ENCODE data around the gene TRMT44. TPM values are rescaled to one million over a fixed set of nuclear protein-coding genes. Genes with fewer than 3 reads are reported as not detected.

Gene TRMT44
- total RNA-seq, 1 donor from 2014 or later = 23.9 TPM

- intact Hi-C loops (cut with DNase I) = no loop called here
- DNase-seq (no peak), ATAC-seq (no peak)
- TF ChIP-seq CTCF (IDR thresholded peaks at IDR 0.05) = no peak
- no peaks in the 10 kb centered on the region for H3K9me3 ChIP-seq
- no peaks in the 10 kb centered on the region for H3K36me3 ChIP-seq
- H3K27me3 ChIP-seq (ENCODE audit: low read depth) = no peaks in the 10 kb centered on the region
- peaks cover 85% of the 10 kb centered on the region for H3K4me1 ChIP-seq
- H3K4me3 ChIP-seq = peak overlapping the region; percentile 100
- peak overlapping the region; percentile 98 for H3K27ac ChIP-seq
Measured at GRCh38 chr4:8438743-8439142, 1.8 kb upstream of the TRMT44 start.

- intact Hi-C loops (cut with DNase I) = no loop called here
- DNase-seq (no peak), ATAC-seq (peak in 1 of 2 donors; percentile 11)
- Histone ChIP-seq H3K36me3 (no peaks in the 10 kb centered on the region), H3K27ac (peak overlapping the region; percentile 98), H3K27me3 (ENCODE audit: low read depth) (no peaks in the 10 kb centered on the region), H3K4me3 (peak overlapping the region; percentile 100), H3K9me3 (no peaks in the 10 kb centered on the region), H3K4me1 (peaks cover 82% of the 10 kb centered on the region)
- no peak for TF ChIP-seq CTCF (IDR thresholded peaks at IDR 0.05)
Measured at GRCh38 chr4:8439168-8439567, 1.4 kb upstream of the TRMT44 start.

GRCh38 chr4:8439914-8440491 lies 574 bp upstream of the TRMT44 start:
- Histone ChIP-seq H3K9me3 (no peaks in the 10 kb centered on the region), H3K4me1 (peaks cover 74% of the 10 kb centered on the region), H3K27me3 (ENCODE audit: low read depth) (no peaks in the 10 kb centered on the region), H3K27ac (peak overlapping the region; percentile 98), H3K36me3 (peaks cover 4% of the 10 kb centered on the region), H3K4me3 (peak overlapping the region; percentile 100)
- no peak for TF ChIP-seq CTCF (IDR thresholded peaks at IDR 0.05)
- intact Hi-C loops (cut with DNase I) = no loop called here
- ATAC-seq = peak; percentile 54 to 58
- DNase-seq = no peak

GRCh38 chr4:8441499-8442091 lies 1.0 kb downstream of the TRMT44 start:
- H3K36me3 ChIP-seq = peaks cover 20% of the 10 kb centered on the region
- ATAC-seq (no peak), DNase-seq (no peak)
- H3K27me3 ChIP-seq (ENCODE audit: low read depth) = no peaks in the 10 kb centered on the region
- no peaks in the 10 kb centered on the region for H3K9me3 ChIP-seq
- intact Hi-C loops (cut with DNase I) = no loop called here
- no peak for TF ChIP-seq CTCF (IDR thresholded peaks at IDR 0.05)
- peak overlapping the region; percentile 100 for H3K4me3 ChIP-seq
- peak overlapping the region; percentile 98 for H3K27ac ChIP-seq
- H3K4me1 ChIP-seq = peaks cover 61% of the 10 kb centered on the region

- H3K4me3 ChIP-seq = peak overlapping the region; percentile 100
Measured at GRCh38 chr4:8442596-8443358, 2.2 kb downstream of the TRMT44 start.

More at GRCh38 chr4:8442596-8443358, 2.2 kb downstream of the TRMT44 start:
- no peaks in the 10 kb centered on the region for H3K9me3 ChIP-seq
- intact Hi-C loops (cut with DNase I) = no loop called here
- no peaks in the 10 kb centered on the region for H3K27me3 ChIP-seq (ENCODE audit: low read depth)
- TF ChIP-seq CTCF (IDR thresholded peaks at IDR 0.05) = no peak
- peaks cover 49% of the 10 kb centered on the region for H3K4me1 ChIP-seq
- ATAC-seq (no peak), DNase-seq (no peak)
- H3K36me3 ChIP-seq = peaks cover 31% of the 10 kb centered on the region
- no peak overlapping the region for H3K27ac ChIP-seq

Data from lower lobe of right lung (tissue), 2 donors.